Activated naive CD4-positive, alpha-beta T cell treated with anti-CD3 and anti-CD28 coated beads, Interleukin-2, amount 10 ng/mL, durations not matched to agents 5 hours and 36 hours (primary cell): ENCODE results near the gene SNN. TPM values are rescaled to one million over a fixed set of nuclear protein-coding genes. Genes with fewer than 3 reads are reported as not detected.

Experiments used
- total RNA-seq, 2 experiments: library from RNA; stranded (reverse); gene quantifications; one replicate each; pipeline ENCODE4 v1.2.3, GENCODE V29; 2021

Gene SNN
- total RNA-seq: 10 to 100 TPM; 31.5 to 31.9 TPM

DNA sequence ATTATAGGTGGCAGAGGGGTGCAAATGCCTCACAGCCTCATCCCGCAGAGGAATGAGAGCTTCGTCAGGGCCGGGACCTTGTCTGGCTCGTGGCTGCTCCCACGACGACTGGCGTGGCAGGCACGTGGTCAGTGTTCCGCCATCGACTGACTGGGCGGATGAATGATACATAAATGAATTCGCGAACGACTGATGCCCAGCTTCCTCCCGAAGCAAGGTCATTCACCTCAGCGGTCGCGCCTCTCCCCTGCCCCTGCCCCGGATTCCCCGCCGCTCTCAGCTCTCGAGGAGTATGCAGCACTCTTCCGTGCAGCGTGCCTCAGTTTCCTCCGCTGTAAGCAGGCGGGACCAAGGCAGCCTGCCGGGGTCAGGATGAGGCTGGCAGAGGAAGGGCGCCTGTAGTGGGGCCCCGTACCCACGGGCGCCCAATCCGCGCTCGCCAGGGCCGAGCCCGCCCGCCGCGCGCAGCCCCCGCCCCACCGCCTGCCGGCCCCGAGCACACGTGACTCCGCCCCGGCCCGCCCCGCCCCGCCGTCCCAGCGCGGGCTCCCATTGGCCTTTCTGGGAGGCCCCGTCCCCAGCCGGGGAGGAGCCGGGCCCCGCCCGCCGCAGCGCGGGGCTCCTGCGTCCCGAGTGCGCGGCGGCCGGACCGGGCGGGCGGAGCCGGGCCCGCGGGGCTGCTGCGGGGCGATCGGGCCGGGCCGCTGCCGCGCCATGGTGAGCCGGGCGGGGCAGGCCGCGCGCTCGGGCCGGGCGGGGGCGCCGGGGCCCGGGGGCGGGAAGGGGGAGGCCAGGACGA lies at the start of gene SNN:
TSS of gene SNN (plus strand) at position 632 of the 799 bp plus-strand sequence. CDS start 7,605 bp downstream, outside the sequence.

Other genes with a start within 250 kb of the SNN start
- gene LITAF, start 81.5 kb upstream of the SNN start, total RNA-seq: 100 to 1,000 TPM; 163 to 171 TPM
- gene TXNDC11, start 74.4 kb downstream of the SNN start, total RNA-seq: 10 to 100 TPM; 36.8 to 38.3 TPM
- gene ZC3H7A, start 128.8 kb downstream of the SNN start, total RNA-seq: 10 to 100 TPM; 69.3 to 69.7 TPM
- 100 to 1,000 TPM; 242 to 247 TPM for gene RSL1D1, start 183.1 kb downstream of the SNN start, total RNA-seq
- 100 to 1,000 TPM in 1 of 2 experiments, 10 to 100 TPM in 1; 96.1 to 101 TPM for gene GSPT1, start 247.5 kb downstream of the SNN start, total RNA-seq